ENCODE measurements around the gene CNGB1.

Gene CNGB1

DNA sequence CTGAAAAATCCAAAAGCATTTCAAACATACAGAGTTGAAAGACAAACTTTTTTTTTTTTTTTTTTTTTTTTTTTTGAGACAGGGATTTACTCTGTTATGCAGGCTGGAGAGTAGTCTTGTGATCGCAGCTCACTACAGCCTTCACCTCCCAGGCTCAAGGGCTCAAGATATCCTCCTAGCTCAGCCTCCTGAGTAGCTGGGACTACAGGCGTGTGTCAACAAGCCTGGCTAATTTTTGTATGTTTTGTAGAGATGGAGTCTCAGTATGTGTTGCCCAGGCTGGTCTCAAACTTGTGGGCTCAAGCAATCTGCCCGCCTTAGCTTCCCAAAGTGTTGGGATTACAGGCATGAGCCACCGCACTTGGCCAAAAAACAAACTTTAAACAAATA is 104.4 kb downstream of the CNGB1 start:
- H3K4me2 ChIP-seq (ENCODE audit: low read depth, low read length, poor library complexity, severe bottlenecking), result no peak overlapping the region

DNA sequence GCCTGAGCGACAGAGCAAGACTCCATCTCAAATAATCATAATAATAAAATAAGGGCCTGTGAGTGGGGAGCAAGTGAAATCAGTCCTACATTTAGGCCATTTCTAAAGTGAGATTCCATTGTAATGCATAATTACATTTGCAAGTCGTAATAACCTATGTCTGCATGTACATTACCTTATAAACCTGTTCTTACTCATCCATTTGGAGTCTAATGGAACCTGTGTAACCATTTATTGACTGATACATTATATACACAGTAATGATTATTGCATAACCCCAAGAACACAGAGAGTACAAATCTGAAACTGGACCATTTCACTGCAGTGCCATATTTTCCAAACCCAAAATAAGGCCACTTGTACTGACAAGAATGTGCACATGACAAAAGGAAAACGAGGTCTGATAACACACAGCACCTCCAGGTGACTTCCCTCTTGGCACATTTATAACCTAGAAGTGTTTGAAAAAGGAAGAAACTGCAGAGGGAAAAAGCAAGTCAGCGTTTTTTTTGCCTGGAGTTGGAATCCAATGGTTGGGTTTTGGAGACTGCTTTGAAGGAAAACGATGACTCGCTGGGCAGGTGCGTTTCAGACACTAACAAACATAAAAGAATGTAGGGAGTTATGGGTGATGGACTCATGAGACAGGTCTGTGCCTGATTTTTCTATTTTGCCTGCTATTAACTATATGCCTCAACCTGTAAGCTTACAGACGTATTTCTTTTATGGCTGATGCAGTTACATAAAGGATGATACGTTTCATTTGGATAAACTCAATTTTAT is 105.0 kb downstream of the CNGB1 start:
- no peak for TF ChIP-seq EZH2phosphoT487 (conservative IDR thresholded peaks at IDR 0.05; ENCODE audit: low read length)
- TF ChIP-seq, protein P1, sequence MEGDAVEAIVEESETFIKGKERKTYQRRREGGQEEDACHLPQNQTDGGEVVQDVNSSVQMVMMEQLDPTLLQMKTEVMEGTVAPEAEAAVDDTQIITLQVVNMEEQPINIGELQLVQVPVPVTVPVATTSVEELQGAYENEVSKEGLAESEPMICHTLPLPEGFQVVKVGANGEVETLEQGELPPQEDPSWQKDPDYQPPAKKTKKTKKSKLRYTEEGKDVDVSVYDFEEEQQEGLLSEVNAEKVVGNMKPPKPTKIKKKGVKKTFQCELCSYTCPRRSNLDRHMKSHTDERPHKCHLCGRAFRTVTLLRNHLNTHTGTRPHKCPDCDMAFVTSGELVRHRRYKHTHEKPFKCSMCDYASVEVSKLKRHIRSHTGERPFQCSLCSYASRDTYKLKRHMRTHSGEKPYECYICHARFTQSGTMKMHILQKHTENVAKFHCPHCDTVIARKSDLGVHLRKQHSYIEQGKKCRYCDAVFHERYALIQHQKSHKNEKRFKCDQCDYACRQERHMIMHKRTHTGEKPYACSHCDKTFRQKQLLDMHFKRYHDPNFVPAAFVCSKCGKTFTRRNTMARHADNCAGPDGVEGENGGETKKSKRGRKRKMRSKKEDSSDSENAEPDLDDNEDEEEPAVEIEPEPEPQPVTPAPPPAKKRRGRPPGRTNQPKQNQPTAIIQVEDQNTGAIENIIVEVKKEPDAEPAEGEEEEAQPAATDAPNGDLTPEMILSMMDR (IDR thresholded peaks at IDR 0.05; ENCODE audit: insufficient read depth, low read length, poor library complexity, severe bottlenecking), result no peak
- Histone ChIP-seq H3K27me3 (ENCODE audit: low read length) (no peaks in the 10 kb centered on the region), H2AFZ (ENCODE audit: low read depth, low read length, severe bottlenecking) (no peak overlapping the region), H3K4me3 (ENCODE audit: insufficient read depth, low read length, poor library complexity, severe bottlenecking) (no peak overlapping the region), H3K9me2 (replicated peaks; ENCODE audit: insufficient read depth, low read length) (no peaks in the 10 kb centered on the region), H3K27ac (ENCODE audit: low read depth, low read length) (no peak overlapping the region), H3K9ac (ENCODE audit: low read length) (no peak overlapping the region), H3K9me3 (ENCODE audit: insufficient read depth, low read length) (no peaks in the 10 kb centered on the region), H4K20me1 (ENCODE audit: low read depth, low read length) (no peaks in the 10 kb centered on the region), H3F3A (ENCODE audit: insufficient read depth) (no peaks in the 10 kb centered on the region), H3K79me2 (ENCODE audit: insufficient read depth, low read length) (no peaks in the 10 kb centered on the region), H3K36me3 (ENCODE audit: low read length) (no peaks in the 10 kb centered on the region), H3K4me2 (ENCODE audit: low read depth, low read length, poor library complexity, severe bottlenecking) (no peak overlapping the region)

More for the DNA sequence above, 104.4 kb downstream of the CNGB1 start:
- TF ChIP-seq EZH2phosphoT487 (conservative IDR thresholded peaks at IDR 0.05; ENCODE audit: low read length), result no peak
- TF ChIP-seq, protein P1 (IDR thresholded peaks at IDR 0.05; ENCODE audit: insufficient read depth, low read length, poor library complexity, severe bottlenecking), result no peak
- Histone ChIP-seq H2AFZ (ENCODE audit: low read depth, low read length, severe bottlenecking) (no peak overlapping the region), H3K9ac (ENCODE audit: low read length) (no peak overlapping the region), H3F3A (ENCODE audit: insufficient read depth) (no peaks in the 10 kb centered on the region), H3K79me2 (ENCODE audit: insufficient read depth, low read length) (no peaks in the 10 kb centered on the region), H3K36me3 (ENCODE audit: low read length) (no peaks in the 10 kb centered on the region), H3K27ac (ENCODE audit: low read depth, low read length) (no peak overlapping the region), H3K27me3 (ENCODE audit: low read length) (no peaks in the 10 kb centered on the region), H3K9me3 (ENCODE audit: insufficient read depth, low read length) (no peaks in the 10 kb centered on the region), H3K4me3 (ENCODE audit: insufficient read depth, low read length, poor library complexity, severe bottlenecking) (no peak overlapping the region), H3K9me2 (replicated peaks; ENCODE audit: insufficient read depth, low read length) (no peaks in the 10 kb centered on the region), H4K20me1 (ENCODE audit: low read depth, low read length) (no peaks in the 10 kb centered on the region)

DNA sequence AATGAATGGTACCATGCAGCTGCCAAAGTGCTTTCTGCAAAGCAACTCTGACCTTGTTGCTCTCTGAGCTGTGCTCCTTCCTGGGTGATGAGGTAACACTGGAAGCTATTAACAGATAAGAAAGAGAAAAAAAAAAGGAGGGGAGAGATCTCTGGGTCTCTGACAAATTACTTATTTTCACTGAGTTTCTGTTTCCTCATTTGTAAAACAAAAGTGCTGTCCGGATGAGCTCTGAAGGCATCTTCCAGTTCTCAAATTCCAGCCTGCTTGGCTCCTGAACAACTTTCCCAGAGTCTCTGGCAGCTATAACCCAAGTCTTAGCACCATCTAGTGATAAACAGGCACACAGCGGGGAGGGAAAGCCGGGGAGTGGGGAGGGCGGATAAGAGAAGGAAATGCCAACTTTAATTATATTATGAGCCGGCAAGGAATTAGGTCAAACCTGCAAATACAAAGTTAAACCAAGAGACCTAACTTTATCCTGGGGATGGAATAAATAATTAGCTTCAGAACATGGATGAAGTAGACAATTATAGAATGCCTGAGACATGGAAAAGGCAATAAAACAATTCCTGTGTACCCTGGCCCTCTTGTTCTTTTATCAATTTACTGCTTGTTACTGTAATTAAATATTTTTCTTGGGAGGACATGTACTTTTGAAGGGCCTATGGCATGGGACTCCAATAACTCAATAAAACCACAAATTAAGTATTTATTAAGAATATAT is 107.3 kb downstream of the CNGB1 start:
- no peak overlapping the region for H3K27ac ChIP-seq (ENCODE audit: low read depth, low read length)

More for the DNA sequence above, 107.3 kb downstream of the CNGB1 start:
- Histone ChIP-seq H3K4me3 (ENCODE audit: insufficient read depth, low read length, poor library complexity, severe bottlenecking) (no peak overlapping the region), H2AFZ (ENCODE audit: low read depth, low read length, severe bottlenecking) (no peak overlapping the region), H3K9ac (ENCODE audit: low read length) (no peak overlapping the region), H3K9me3 (ENCODE audit: insufficient read depth, low read length) (no peaks in the 10 kb centered on the region), H4K20me1 (ENCODE audit: low read depth, low read length) (no peaks in the 10 kb centered on the region), H3K79me2 (ENCODE audit: insufficient read depth, low read length) (no peaks in the 10 kb centered on the region), H3F3A (ENCODE audit: insufficient read depth) (no peaks in the 10 kb centered on the region), H3K36me3 (ENCODE audit: low read length) (no peaks in the 10 kb centered on the region), H3K4me2 (ENCODE audit: low read depth, low read length, poor library complexity, severe bottlenecking) (no peak overlapping the region), H3K27me3 (ENCODE audit: low read length) (no peaks in the 10 kb centered on the region), H3K9me2 (replicated peaks; ENCODE audit: insufficient read depth, low read length) (no peaks in the 10 kb centered on the region)
- TF ChIP-seq EZH2phosphoT487 (conservative IDR thresholded peaks at IDR 0.05; ENCODE audit: low read length), result no peak
- TF ChIP-seq, protein P1 (IDR thresholded peaks at IDR 0.05; ENCODE audit: insufficient read depth, low read length, poor library complexity, severe bottlenecking), result no peak

Measured in SU-DHL-6 (cell line).